Adrenal gland (tissue), 12 donors: ENCODE measurements around the gene DRICH1. TPM values are rescaled to one million over a fixed set of nuclear protein-coding genes. Genes with fewer than 3 reads are reported as not detected.
"Not testable (repeated sequence)": the region's sequence is repeated elsewhere in the genome, so short reads cannot be mapped to it uniquely, and the experiment has no call there.

Experiments
- DNase-seq, 7 donors: peaks; one replicate each; pipeline ENCODE4 v3.0.0-alpha.2; 2019 to 2020
- H3K27ac ChIP-seq, 5 donors: fragments of 200-600 bp; sonication (generic) in 4 of 5; 1 replicate in 3 of 5; 2 replicates in 2 of 5; pipeline versions ENCODE4 v1.5.1 to v1.8.0; 2016 to 2020; ENCODE audit warnings: mild to moderate bottlenecking in 1 of 5
- H3K27me3 ChIP-seq: fragments of 200-600 bp; 2 replicates; pipeline ENCODE4 v1.8.0; 2021
- H3K36me3 ChIP-seq, 2 donors: fragments of 200-600 bp; replicated peaks in 1 of 2; 1 replicate in 1 of 2; 2 replicates in 1 of 2; pipeline versions ENCODE4 v1.5.1 to v1.8.0; 2018 to 2022
- H3K4me1 ChIP-seq, 2 donors: fragments of 200-600 bp; replicated peaks in 1 of 2; 1 replicate in 1 of 2; 2 replicates in 1 of 2; pipeline versions ENCODE4 v1.5.1 to v1.8.0; 2018 to 2021
- H3K4me3 ChIP-seq, 4 donors: fragments of 200-600 bp; sonication (generic) in 3 of 4; one replicate each; pipeline ENCODE4 v1.5.1; 2016 to 2018
- H3K9me3 ChIP-seq, 3 donors: fragments of 200-600 bp; sonication (generic) in 1 of 3; replicated peaks in 1 of 3; 1 replicate in 2 of 3; 2 replicates in 1 of 3; pipeline versions ENCODE4 v1.5.1 to v1.8.0; 2016 to 2021
- CTCF ChIP-seq, 6 experiments: fragments of 450-650 bp in 4 of 6; fragments of 200-600 bp in 2 of 6; sonication (generic) in 1 of 6; IDR thresholded peaks; 1 replicate in 5 of 6; 2 replicates in 1 of 6; pipeline versions ENCODE4 v1.5.1 to v1.8.0; 2016 to 2021; ENCODE audit warnings: antibody characterized with exemption in 6 of 6, mild to moderate bottlenecking in 2 of 6, moderate library complexity in 1 of 6
- POLR2A ChIP-seq, 2 donors: fragments of 450-650 bp; IDR thresholded peaks; one replicate each; pipeline ENCODE4 v1.6.1; 2017; ENCODE audit warnings: antibody characterized with exemption in 2 of 2, mild to moderate bottlenecking in 2 of 2, moderate library complexity in 1 of 2
- WGBS, 4 donors: extraction: QIAGEN DNeasy Blood & Tissue Kit in 2 of 4; methylation state at CpG; one replicate each; pipeline versions ENCODE4 v1.1.5 to v1.1.7; 2013 to 2017; 5-methylcytosine and 5-hydroxymethylcytosine counted together
- intact Hi-C, 2 donors: fragments of 100-400 bp; cut with DNase I; formaldehyde crosslinking; loops; one replicate each; pipeline versions ENCODE4 v1.14.1 to v1.15.0; 2022 to 2023
- polyA plus RNA-seq, 3 donors: library from polyadenylated mRNA; stranded (reverse); fragments of 200-250 nt in 2 of 3; fragments of 350-450 nt in 1 of 3; fragmentation: Illumina TruSeq in 1 of 3; extraction: RNeasy Lipid Tissue Mini Kit (QIAGEN cat#74804) in 1 of 3; gene quantifications; one replicate each; pipeline ENCODE4 v1.2.3, GENCODE V29; 2013 to 2014
- total RNA-seq, 9 donors: library from RNA; depleted of rRNA in 4 of 9; stranded (reverse); fragments of >200 nt in 4 of 9; fragments of 120-200 nt in 1 of 9; fragmentation: NEBNext Ultra II Directional in 1 of 9; extraction: Animal tissue kit (Norgen Biotek cat#: 25700) in 1 of 9; gene quantifications; one replicate each; pipeline versions ENCODE4 v1.1.0 to v1.2.4, GENCODE V29; 2013 to 2023
- donor health status: healthy with polysubstance abuse.
- donor health status: Bipolar disorder and iron deficiency.
- donor health status: DM: yes; HTN: yes; CAD: no.
- donor health status: DM: no; HTN: no; CAD: no.
- donor health status: DM: no; HTN: no; CAD: no.
- donor health status: DM: yes; HTN: yes; CAD: no.

DRICH1 gene
- total and polyA plus RNA-seq, 12 donors: 0.26 to 6.0 (median 1.0) TPM; not detected in 5

- no peaks in the 10 kb centered on the region for H3K4me1 ChIP-seq
- no peaks in the 10 kb centered on the region for H3K9me3 ChIP-seq
- no peak overlapping the region for H3K4me3 ChIP-seq
- WGBS, 4 donors: 97 to 100% (median 98%) methylated on average over 4 to 8 of the region's 8 CpGs
- TF ChIP-seq POLR2A (IDR thresholded peaks at IDR 0.05): no peak
- no peak for TF ChIP-seq CTCF (IDR thresholded peaks at IDR 0.05)
- H3K36me3 ChIP-seq: no peaks in the 10 kb centered on the region
- intact Hi-C loops: no loop called here
- H3K27ac ChIP-seq: no peak overlapping the region
- H3K27me3 ChIP-seq: no peaks in the 10 kb centered on the region
- DNase-seq: no peak
These were observed 20.6 kb upstream of the DRICH1 start for GRCh38 chr22:23652711-23653110.

- 93 to 100% (median 95%) methylated on average over 2 to 7 of the region's 7 CpGs for WGBS, 4 donors
- DNase-seq: no peak
- Histone ChIP-seq H3K4me3 (no peak overlapping the region), H3K36me3 (no peaks in the 10 kb centered on the region), H3K4me1 (no peaks in the 10 kb centered on the region), H3K27ac (no peak overlapping the region), H3K27me3 (no peaks in the 10 kb centered on the region), H3K9me3 (no peaks in the 10 kb centered on the region)
- TF ChIP-seq CTCF (IDR thresholded peaks at IDR 0.05) (no peak), POLR2A (IDR thresholded peaks at IDR 0.05) (no peak)
- intact Hi-C loops: no loop called here
These were observed 20.2 kb upstream of the DRICH1 start for GRCh38 chr22:23652286-23652685.

DNA sequence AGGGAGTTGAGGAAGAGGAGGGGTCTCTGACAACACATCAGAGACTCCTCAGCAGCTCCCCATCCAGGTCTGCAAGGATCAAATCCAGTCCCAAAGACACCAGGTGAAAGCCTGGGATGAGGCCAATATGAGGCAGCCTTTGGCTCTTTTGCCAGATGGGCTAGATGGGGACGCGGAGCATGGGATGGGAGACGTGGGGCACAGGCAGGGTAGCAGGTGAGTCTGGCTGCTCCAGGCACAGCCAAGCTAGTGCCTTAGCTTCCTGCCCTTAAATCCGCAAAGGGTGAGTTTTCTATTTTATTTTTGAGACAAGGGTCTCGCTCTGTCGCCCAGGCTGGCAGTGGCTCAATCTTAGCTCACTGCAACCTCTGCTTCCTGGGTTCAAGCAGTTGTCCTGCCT, 19.6 kb upstream of the DRICH1 start:
- 91 to 98% (median 94%) methylated on average over 6 of the region's 6 CpGs for WGBS, 4 donors
- TF ChIP-seq CTCF (IDR thresholded peaks at IDR 0.05) (no peak), POLR2A (IDR thresholded peaks at IDR 0.05) (no peak)
- Histone ChIP-seq H3K27me3 (no peaks in the 10 kb centered on the region), H3K4me3 (no peak overlapping the region), H3K36me3 (no peaks in the 10 kb centered on the region), H3K4me1 (no peaks in the 10 kb centered on the region), H3K9me3 (no peaks in the 10 kb centered on the region), H3K27ac (no peak overlapping the region)
- intact Hi-C loops: no loop called here
- no peak for DNase-seq

GRCh38 chr22:23649071-23649501, 17.0 kb upstream of the DRICH1 start:
- Histone ChIP-seq H3K36me3 (no peaks in the 10 kb centered on the region), H3K27me3 (no peaks in the 10 kb centered on the region), H3K9me3 (no peaks in the 10 kb centered on the region), H3K27ac (no peak overlapping the region), H3K4me1 (no peaks in the 10 kb centered on the region), H3K4me3 (no peak overlapping the region)
- no peak for DNase-seq
- TF ChIP-seq CTCF (IDR thresholded peaks at IDR 0.05): no peak
- TF ChIP-seq POLR2A (IDR thresholded peaks at IDR 0.05): no peak
- 87 to 96% (median 92%) methylated on average over 17 to 18 of the region's 18 CpGs for WGBS, 4 donors
- intact Hi-C loops: no loop called here

DNA sequence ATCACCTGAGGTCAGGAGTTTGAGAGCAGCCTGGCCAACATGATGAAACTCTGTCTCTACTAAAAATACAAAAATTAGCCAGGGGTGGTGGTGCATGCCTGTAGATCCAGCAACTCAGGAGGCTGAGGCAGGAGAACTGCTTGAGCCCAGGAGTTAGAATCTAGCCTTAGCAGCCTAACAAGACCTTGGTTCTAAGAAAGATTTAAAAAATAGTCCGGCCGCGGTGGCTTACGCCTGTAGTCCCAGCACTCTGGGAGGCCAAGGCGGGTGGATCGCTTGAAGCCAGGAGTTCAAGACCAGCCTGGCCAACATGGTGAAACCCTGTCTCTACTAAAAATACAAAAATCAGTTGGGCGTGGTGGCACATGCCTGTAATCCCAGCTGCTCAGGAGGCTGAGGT, 14.4 kb upstream of the DRICH1 start:
- H3K4me1 ChIP-seq, H3K36me3 ChIP-seq, H3K27me3 ChIP-seq, DNase-seq, H3K27ac ChIP-seq, intact Hi-C loops, H3K4me3 ChIP-seq, H3K9me3 ChIP-seq: not testable (repeated sequence)
- WGBS, 4 donors: 90 to 95% (median 92%) methylated on average over 3 to 7 of the region's 7 CpGs

GRCh38 chr22:23640206-23640605, 8.1 kb upstream of the DRICH1 start:
- intact Hi-C loops, H3K36me3 ChIP-seq, H3K9me3 ChIP-seq, H3K4me3 ChIP-seq, H3K27me3 ChIP-seq, H3K27ac ChIP-seq, H3K4me1 ChIP-seq: not testable (repeated sequence)
- WGBS, 4 donors: 68 to 86% (median 74%) methylated on average over 3 to 6 of the region's 6 CpGs
- peak in 1 of 7 donors; percentile 36 for DNase-seq
